ENCODE results near the gene LEAP2.

- no peak for TF ChIP-seq EZH2phosphoT487 (conservative IDR thresholded peaks at IDR 0.05; ENCODE audit: low read length)
- TF ChIP-seq, protein P1, sequence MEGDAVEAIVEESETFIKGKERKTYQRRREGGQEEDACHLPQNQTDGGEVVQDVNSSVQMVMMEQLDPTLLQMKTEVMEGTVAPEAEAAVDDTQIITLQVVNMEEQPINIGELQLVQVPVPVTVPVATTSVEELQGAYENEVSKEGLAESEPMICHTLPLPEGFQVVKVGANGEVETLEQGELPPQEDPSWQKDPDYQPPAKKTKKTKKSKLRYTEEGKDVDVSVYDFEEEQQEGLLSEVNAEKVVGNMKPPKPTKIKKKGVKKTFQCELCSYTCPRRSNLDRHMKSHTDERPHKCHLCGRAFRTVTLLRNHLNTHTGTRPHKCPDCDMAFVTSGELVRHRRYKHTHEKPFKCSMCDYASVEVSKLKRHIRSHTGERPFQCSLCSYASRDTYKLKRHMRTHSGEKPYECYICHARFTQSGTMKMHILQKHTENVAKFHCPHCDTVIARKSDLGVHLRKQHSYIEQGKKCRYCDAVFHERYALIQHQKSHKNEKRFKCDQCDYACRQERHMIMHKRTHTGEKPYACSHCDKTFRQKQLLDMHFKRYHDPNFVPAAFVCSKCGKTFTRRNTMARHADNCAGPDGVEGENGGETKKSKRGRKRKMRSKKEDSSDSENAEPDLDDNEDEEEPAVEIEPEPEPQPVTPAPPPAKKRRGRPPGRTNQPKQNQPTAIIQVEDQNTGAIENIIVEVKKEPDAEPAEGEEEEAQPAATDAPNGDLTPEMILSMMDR (IDR thresholded peaks at IDR 0.05; ENCODE audit: insufficient read depth, low read length, poor library complexity, severe bottlenecking): no peak
These were observed 2.7 kb downstream of the LEAP2 start for GRCh38 chr5:132876020-132876759.

All from SU-DHL-6 (cell line).